PC-9 (cell line): ENCODE measurements around the gene HCRT. TPM values are rescaled to one million over a fixed set of nuclear protein-coding genes. Genes with fewer than 3 reads are reported as not detected.
A peak's percentile ranks its signal among the peaks of the same experiment; 100 is the strongest.

ENCODE experiments used
- BruUV-seq: library from RNA; stranded (reverse); fragments of 400-500 nt; replicated peaks from 2 replicates; lab custom pipeline; 2021; lab: Mats Ljungman, UMichigan
- CTCF ChIA-PET: fragments of 300-600 bp; sonication (Branson Sonifier 250); formaldehyde crosslinking; loops from one replicate; lab custom pipeline; 2022; ENCODE audit warnings: antibody characterized with exemption; lab: Charles Lee
- POLR2A ChIA-PET: fragments of 300-600 bp; sonication (Branson Sonifier 250); formaldehyde crosslinking; loops from one replicate; lab custom pipeline; 2022; ENCODE audit warnings: antibody characterized with exemption; ENCODE audit not compliant: unreplicated experiment; lab: Charles Lee
- DNase-seq, 2 experiments: peaks; one replicate each; pipeline versions ENCODE4 v3.0.0 to v3.0.0-alpha.2; 2015 to 2022; ENCODE audit warnings: mixed read lengths in 1 of 2
- H2AFZ ChIP-seq: fragments of 200-600 bp; sonication (generic); 2 replicates; pipeline ENCODE4 v1.8.1; 2017; ENCODE audit warnings: antibody characterized with exemption
- H3F3A ChIP-seq: fragments of 200-600 bp; sonication (generic); 2 replicates; pipeline ENCODE4 v1.8.1; 2017; ENCODE audit warnings: antibody characterized with exemption, mild to moderate bottlenecking, low read depth; ENCODE audit not compliant: insufficient read depth
- H3K27ac ChIP-seq: fragments of 200-600 bp; sonication (generic); 2 replicates; pipeline ENCODE4 v1.6.1; 2016; ENCODE audit warnings: mixed run types
- H3K27me3 ChIP-seq: fragments of 200-600 bp; sonication (generic); 2 replicates; pipeline ENCODE4 v1.6.1; 2016; ENCODE audit warnings: low read depth, mixed run types; ENCODE audit not compliant: insufficient read depth
- H3K36me3 ChIP-seq: fragments of 200-600 bp; sonication (generic); 2 replicates; pipeline ENCODE4 v1.6.1; 2016; ENCODE audit warnings: low read depth, mixed run types
- H3K4me1 ChIP-seq: fragments of 200-600 bp; sonication (generic); replicated peaks from 2 replicates; pipeline ENCODE4 v1.6.1; 2016; ENCODE audit warnings: mixed run types; ENCODE audit not compliant: insufficient read depth
- H3K4me2 ChIP-seq: fragments of 200-600 bp; sonication (generic); 2 replicates; pipeline ENCODE4 v1.6.1; 2017; ENCODE audit warnings: mixed run types
- H3K4me3 ChIP-seq: fragments of 200-600 bp; sonication (generic); 2 replicates; pipeline ENCODE4 v1.6.1; 2016; ENCODE audit warnings: mixed run types
- H3K79me2 ChIP-seq: fragments of 200-600 bp; sonication (generic); 2 replicates; pipeline ENCODE4 v1.6.1; 2017; ENCODE audit warnings: low read depth, mixed run types
- H3K9me2 ChIP-seq: fragments of 200-600 bp; sonication (generic); 2 replicates; pipeline ENCODE4 v1.8.1; 2017; ENCODE audit warnings: mild to moderate bottlenecking; ENCODE audit not compliant: insufficient read depth
- H3K9me3 ChIP-seq: fragments of 200-600 bp; sonication (generic); 2 replicates; pipeline ENCODE4 v1.8.1; 2016; ENCODE audit warnings: low read depth; ENCODE audit not compliant: insufficient read depth
- H4K20me1 ChIP-seq: fragments of 200-600 bp; sonication (generic); 2 replicates; pipeline ENCODE4 v1.8.1; 2017; ENCODE audit not compliant: insufficient read depth
- EZH2 ChIP-seq: fragments of 200-600 bp; sonication (generic); IDR thresholded peaks from 2 replicates; pipeline ENCODE4 v1.8.0; 2017; ENCODE audit warnings: antibody characterized with exemption, low read depth
- intact Hi-C: fragments of 100-400 bp; cut with micrococcal nuclease; formaldehyde crosslinking; loops from one replicate; pipeline ENCODE4 v1.10.0; 2022; ENCODE audit not compliant: unreplicated experiment
- total RNA-seq: library from RNA; stranded (reverse); gene quantifications from 2 replicates; pipeline ENCODE4 v1.2.3, GENCODE V29; 2021
- TF ChIP-seq, protein P1 (sequence below): fragments of 200-600 bp; sonication (generic); conservative IDR thresholded peaks from 2 replicates; pipeline ENCODE4 v1.6.1; 2017; ENCODE audit warnings: mixed run types, antibody characterized with exemption, mild to moderate bottlenecking, moderate library complexity

The HCRT gene
- total RNA-seq, 1 experiment from 2014 or later: not detected

DNA sequence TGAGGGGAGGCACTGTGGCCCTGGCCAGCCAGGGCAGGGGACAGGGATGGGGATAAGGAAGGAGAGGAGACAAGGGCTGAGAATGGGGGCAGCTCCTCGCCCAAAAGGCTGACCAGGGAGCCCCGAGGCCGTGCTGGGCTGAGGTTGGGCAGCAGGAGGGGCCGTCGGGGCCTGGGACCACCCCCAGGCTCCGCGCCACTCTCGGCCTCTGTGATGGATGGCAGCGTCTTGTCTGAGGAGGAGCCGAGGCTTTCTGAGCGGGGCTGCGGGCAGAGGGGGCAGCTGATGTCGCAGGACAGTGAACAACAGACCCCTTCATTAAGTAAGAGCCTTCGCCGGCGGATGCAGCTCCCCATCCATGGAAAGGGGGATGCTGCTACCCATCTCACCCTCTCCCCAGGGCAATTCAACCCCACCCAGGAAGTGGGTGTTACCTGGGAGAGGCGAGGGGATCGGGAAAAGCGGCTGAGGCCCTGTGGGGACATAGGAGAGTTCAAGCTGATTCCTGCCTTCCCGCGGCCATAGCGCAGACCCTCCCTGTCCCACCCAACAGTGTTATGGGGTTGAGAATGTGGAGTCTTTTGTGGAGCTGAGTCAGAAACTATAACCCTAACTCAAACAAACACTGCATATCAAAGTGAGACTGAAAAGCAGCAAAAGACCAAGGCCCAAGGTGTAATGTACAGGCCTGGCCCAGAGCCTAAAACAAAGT, 21.4 kb downstream of the HCRT start:
- Histone ChIP-seq H3K36me3 (no peaks in the 10 kb centered on the region), H3K4me1 (no peaks in the 10 kb centered on the region), H3K9me3 (no peaks in the 10 kb centered on the region), H3K4me2 (no peak overlapping the region), H3K9me2 (no peaks in the 10 kb centered on the region), H3K27ac (no peak overlapping the region), H2AFZ (no peak overlapping the region), H3K27me3 (no peaks in the 10 kb centered on the region), H3K79me2 (no peaks in the 10 kb centered on the region), H3K4me3 (no peak overlapping the region), H3F3A (no peaks in the 10 kb centered on the region), H4K20me1 (no peaks in the 10 kb centered on the region)
- intact Hi-C loops: no loop called here
- POLR2A ChIA-PET: no interaction called here
- no peak for DNase-seq
- no peak for TF ChIP-seq EZH2
- TF ChIP-seq, protein P1, sequence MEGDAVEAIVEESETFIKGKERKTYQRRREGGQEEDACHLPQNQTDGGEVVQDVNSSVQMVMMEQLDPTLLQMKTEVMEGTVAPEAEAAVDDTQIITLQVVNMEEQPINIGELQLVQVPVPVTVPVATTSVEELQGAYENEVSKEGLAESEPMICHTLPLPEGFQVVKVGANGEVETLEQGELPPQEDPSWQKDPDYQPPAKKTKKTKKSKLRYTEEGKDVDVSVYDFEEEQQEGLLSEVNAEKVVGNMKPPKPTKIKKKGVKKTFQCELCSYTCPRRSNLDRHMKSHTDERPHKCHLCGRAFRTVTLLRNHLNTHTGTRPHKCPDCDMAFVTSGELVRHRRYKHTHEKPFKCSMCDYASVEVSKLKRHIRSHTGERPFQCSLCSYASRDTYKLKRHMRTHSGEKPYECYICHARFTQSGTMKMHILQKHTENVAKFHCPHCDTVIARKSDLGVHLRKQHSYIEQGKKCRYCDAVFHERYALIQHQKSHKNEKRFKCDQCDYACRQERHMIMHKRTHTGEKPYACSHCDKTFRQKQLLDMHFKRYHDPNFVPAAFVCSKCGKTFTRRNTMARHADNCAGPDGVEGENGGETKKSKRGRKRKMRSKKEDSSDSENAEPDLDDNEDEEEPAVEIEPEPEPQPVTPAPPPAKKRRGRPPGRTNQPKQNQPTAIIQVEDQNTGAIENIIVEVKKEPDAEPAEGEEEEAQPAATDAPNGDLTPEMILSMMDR: no peak
- no TSS peak for BruUV-seq
- CTCF ChIA-PET: interaction anchor here (0.6 kb wide), 1 partner anchor 23 kb away, joined by 4 read pairs; no protein-coding TSS in a partner anchor

DNA sequence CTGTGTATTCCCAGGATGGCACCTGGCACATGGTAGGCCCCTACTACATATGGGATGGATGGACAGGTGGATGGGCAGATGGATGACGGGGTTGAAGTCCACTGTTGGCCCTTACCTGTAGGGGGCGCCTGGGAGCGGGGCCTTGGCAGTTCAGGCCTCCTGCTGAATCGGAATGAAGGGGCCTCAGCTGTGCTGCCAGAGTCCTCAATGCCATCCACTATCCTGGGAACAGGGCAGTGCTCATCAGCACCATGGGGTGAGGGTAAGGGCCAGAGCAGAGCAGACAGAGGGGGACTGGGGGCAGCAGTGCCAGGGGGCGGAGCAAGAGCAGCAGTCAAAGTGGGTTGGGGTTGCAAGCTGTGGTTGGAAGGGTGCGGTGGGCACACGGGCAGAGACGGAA, 22.1 kb downstream of the HCRT start:
- ChIA-PET CTCF (interaction anchor here (0.6 kb wide), 1 partner anchor 24 kb away, joined by 4 read pairs; no protein-coding TSS in a partner anchor), POLR2A (no interaction called here)
- Histone ChIP-seq H3F3A (no peaks in the 10 kb centered on the region), H3K36me3 (no peaks in the 10 kb centered on the region), H4K20me1 (no peaks in the 10 kb centered on the region), H3K79me2 (no peaks in the 10 kb centered on the region), H3K4me2 (no peak overlapping the region), H3K9me2 (no peaks in the 10 kb centered on the region), H2AFZ (no peak overlapping the region), H3K27ac (no peak overlapping the region), H3K9me3 (no peaks in the 10 kb centered on the region), H3K27me3 (no peaks in the 10 kb centered on the region), H3K4me1 (no peaks in the 10 kb centered on the region), H3K4me3 (no peak overlapping the region)
- DNase-seq: no peak
- BruUV-seq: no TSS peak
- TF ChIP-seq, protein P1: peak; percentile 55
- no peak for TF ChIP-seq EZH2
- intact Hi-C loops: no loop called here

DNA sequence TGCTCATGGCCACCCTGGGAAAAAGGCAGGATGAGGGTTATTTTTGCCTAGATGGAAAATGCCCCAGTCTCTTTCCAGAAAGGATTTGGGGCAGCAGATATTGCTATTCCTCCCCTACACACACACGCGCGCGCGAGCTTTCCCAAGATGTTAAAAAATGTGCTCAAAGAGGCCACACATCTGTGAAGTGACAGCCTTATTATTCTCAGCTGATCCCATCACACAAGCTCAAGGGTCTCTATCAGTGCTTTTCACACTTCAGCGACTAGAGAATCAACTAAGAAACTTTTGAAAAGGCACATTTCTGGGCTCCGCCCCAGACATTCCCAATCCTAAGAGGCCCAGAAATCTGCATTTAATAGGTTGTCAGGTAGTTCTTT, 24.7 kb downstream of the HCRT start:
- CTCF ChIA-PET: no interaction called here
- Histone ChIP-seq H3K4me2 (no peak overlapping the region), H3K79me2 (no peaks in the 10 kb centered on the region), H2AFZ (no peak overlapping the region), H3K9me2 (no peaks in the 10 kb centered on the region), H3K9me3 (no peaks in the 10 kb centered on the region), H3K4me3 (no peak overlapping the region), H3K36me3 (no peaks in the 10 kb centered on the region), H3K27ac (no peak overlapping the region), H3K27me3 (no peaks in the 10 kb centered on the region), H3F3A (no peaks in the 10 kb centered on the region), H4K20me1 (no peaks in the 10 kb centered on the region), H3K4me1 (no peaks in the 10 kb centered on the region)
- no peak for TF ChIP-seq EZH2
- TF ChIP-seq, protein P1: no peak
- intact Hi-C loops: no loop called here
- BruUV-seq: no TSS peak
- no peak for DNase-seq
- POLR2A ChIA-PET: no interaction called here
